Gastroesophageal sphincter (tissue), 4 donors: ENCODE data around the gene RENBP. TPM values are rescaled to one million over a fixed set of nuclear protein-coding genes. Genes with fewer than 3 reads are reported as not detected.

Experiments
- ATAC-seq: fragments of 150-250 bp; one replicate; pipeline ENCODE4 v1.9.1; 2016; ENCODE audit warnings: mild to moderate bottlenecking, moderate library complexity
- H3K27ac ChIP-seq, 4 donors: fragments of 200-600 bp; sonication (generic) in 3 of 4; 1 replicate in 3 of 4; 2 replicates in 1 of 4; pipeline ENCODE4 v1.5.1; 2016 to 2019
- H3K27me3 ChIP-seq: fragments of 200-600 bp; sonication (generic); one replicate; pipeline ENCODE4 v1.5.1; 2019
- H3K36me3 ChIP-seq, 2 donors: fragments of 200-600 bp; sonication (generic); one replicate each; pipeline ENCODE4 v1.5.1; 2019; ENCODE audit warnings: control low read depth in 1 of 2
- H3K4me1 ChIP-seq, 3 donors: fragments of 200-600 bp; sonication (generic); 1 replicate in 2 of 3; 2 replicates in 1 of 3; pipeline ENCODE4 v1.5.1; 2016 to 2019; ENCODE audit warnings: control low read depth in 2 of 3
- H3K4me3 ChIP-seq, 2 donors: fragments of 200-600 bp; sonication (generic); one replicate each; pipeline ENCODE4 v1.5.1; 2019; ENCODE audit warnings: mild to moderate bottlenecking in 1 of 2, moderate library complexity in 1 of 2
- H3K9me3 ChIP-seq, 3 donors: fragments of 200-600 bp; sonication (generic); one replicate each; pipeline ENCODE4 v1.5.1; 2017 to 2019; ENCODE audit warnings: control low read depth in 2 of 3
- EP300 ChIP-seq: sonication (generic); formaldehyde crosslinking; IDR thresholded peaks from one replicate; pipeline ENCODE4 v1.6.1; 2017; ENCODE audit warnings: antibody characterized with exemption, mild to moderate bottlenecking
- POLR2A ChIP-seq, 2 donors: fragments of 450-650 bp; IDR thresholded peaks; one replicate each; pipeline ENCODE4 v1.6.1; 2017; ENCODE audit warnings: antibody characterized with exemption in 2 of 2, mild to moderate bottlenecking in 2 of 2, moderate library complexity in 1 of 2
- POLR2AphosphoS5 ChIP-seq: sonication (generic); formaldehyde crosslinking; IDR thresholded peaks from one replicate; pipeline ENCODE4 v1.6.1; 2017; ENCODE audit warnings: antibody characterized with exemption
- WGBS, 2 donors: methylation state at CpG; one replicate each; pipeline ENCODE4 v1.1.5; 2018; ENCODE audit warnings: low coverage in 1 of 2; 5-methylcytosine and 5-hydroxymethylcytosine counted together
- total RNA-seq, 4 donors: library from RNA; depleted of rRNA; stranded (reverse); fragments of >200 nt; gene quantifications; one replicate each; pipeline ENCODE4 v1.1.0, GENCODE V29; 2016
- TF ChIP-seq, protein P1 (sequence below), 4 experiments: fragments of 200-600 bp in 2 of 4; fragments of 450-650 bp in 2 of 4; sonication (generic) in 1 of 4; IDR thresholded peaks; one replicate each; pipeline ENCODE4 v1.5.1; 2017 to 2019; ENCODE audit warnings: antibody characterized with exemption in 4 of 4, mild to moderate bottlenecking in 2 of 4, moderate library complexity in 2 of 4

The RENBP gene
- total RNA-seq, 4 donors from 2014 or later = 8.1 to 15.0 (median 12.5) TPM

GRCh38 chrX:153955228-153955732 is 10.8 kb upstream of the RENBP start:
- Histone ChIP-seq H3K27ac (peak overlapping the region in 3 of 4 donors; percentile 48 to 89 (median 86)), H3K27me3 (no peaks in the 10 kb centered on the region), H3K4me1 (peaks cover 0 to 50% (median 0%) of the 10 kb centered on the region in 3 donors), H3K9me3 (no peaks in the 10 kb centered on the region), H3K36me3 (peaks cover 0 to 91% of the 10 kb centered on the region in 2 donors), H3K4me3 (no peak overlapping the region)
- no CpG with 5 or more reads among the region's 12 CpGs for WGBS, 2 donors
- no peak for ATAC-seq
- no peak for TF ChIP-seq POLR2AphosphoS5
- no peak for TF ChIP-seq EP300
- TF ChIP-seq, protein P1, sequence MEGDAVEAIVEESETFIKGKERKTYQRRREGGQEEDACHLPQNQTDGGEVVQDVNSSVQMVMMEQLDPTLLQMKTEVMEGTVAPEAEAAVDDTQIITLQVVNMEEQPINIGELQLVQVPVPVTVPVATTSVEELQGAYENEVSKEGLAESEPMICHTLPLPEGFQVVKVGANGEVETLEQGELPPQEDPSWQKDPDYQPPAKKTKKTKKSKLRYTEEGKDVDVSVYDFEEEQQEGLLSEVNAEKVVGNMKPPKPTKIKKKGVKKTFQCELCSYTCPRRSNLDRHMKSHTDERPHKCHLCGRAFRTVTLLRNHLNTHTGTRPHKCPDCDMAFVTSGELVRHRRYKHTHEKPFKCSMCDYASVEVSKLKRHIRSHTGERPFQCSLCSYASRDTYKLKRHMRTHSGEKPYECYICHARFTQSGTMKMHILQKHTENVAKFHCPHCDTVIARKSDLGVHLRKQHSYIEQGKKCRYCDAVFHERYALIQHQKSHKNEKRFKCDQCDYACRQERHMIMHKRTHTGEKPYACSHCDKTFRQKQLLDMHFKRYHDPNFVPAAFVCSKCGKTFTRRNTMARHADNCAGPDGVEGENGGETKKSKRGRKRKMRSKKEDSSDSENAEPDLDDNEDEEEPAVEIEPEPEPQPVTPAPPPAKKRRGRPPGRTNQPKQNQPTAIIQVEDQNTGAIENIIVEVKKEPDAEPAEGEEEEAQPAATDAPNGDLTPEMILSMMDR (IDR thresholded peaks at IDR 0.05) = no peak
- no peak for TF ChIP-seq POLR2A (IDR thresholded peaks at IDR 0.05)

- no peaks in the 10 kb centered on the region for H3K27me3 ChIP-seq
- peak overlapping the region; percentile 83 to 90 (median 88) for H3K27ac ChIP-seq
- ATAC-seq = no peak
- H3K4me3 ChIP-seq = peak overlapping the region in 1 of 2 donors; percentile 44
- H3K9me3 ChIP-seq = no peaks in the 10 kb centered on the region
- peaks cover 0 to 56% (median 0%) of the 10 kb centered on the region in 3 donors for H3K4me1 ChIP-seq
- no CpG with 5 or more reads among the region's 44 CpGs for WGBS, 2 donors
- no peak for TF ChIP-seq POLR2AphosphoS5
- TF ChIP-seq, protein P1 (IDR thresholded peaks at IDR 0.05) = no peak
- TF ChIP-seq POLR2A (IDR thresholded peaks at IDR 0.05) = no peak
- no peak for TF ChIP-seq EP300
- H3K36me3 ChIP-seq = peaks cover 0 to 91% of the 10 kb centered on the region in 2 donors
Observed at GRCh38 chrX:153954558-153955227, 10.2 kb upstream of the RENBP start.

- H3K4me1 ChIP-seq = peaks cover 0 to 63% (median 0%) of the 10 kb centered on the region in 3 donors
- H3K36me3 ChIP-seq = peaks cover 0 to 91% of the 10 kb centered on the region in 2 donors
- TF ChIP-seq POLR2AphosphoS5 = no peak
- TF ChIP-seq, protein P1 (IDR thresholded peaks at IDR 0.05) = peak in 1 of 4 experiments; percentile 3
- peak overlapping the region; percentile 83 to 90 (median 88) for H3K27ac ChIP-seq
- WGBS, 2 donors = 45% methylated on average over 7 of the region's 33 CpGs; no CpG with 5 or more reads in 1 of the 2 donors
- H3K27me3 ChIP-seq = no peaks in the 10 kb centered on the region
- H3K9me3 ChIP-seq = no peaks in the 10 kb centered on the region
- ATAC-seq = no peak
- H3K4me3 ChIP-seq = peak overlapping the region; percentile 23 to 44
Observed at GRCh38 chrX:153953892-153954557, 9.6 kb upstream of the RENBP start.

DNA sequence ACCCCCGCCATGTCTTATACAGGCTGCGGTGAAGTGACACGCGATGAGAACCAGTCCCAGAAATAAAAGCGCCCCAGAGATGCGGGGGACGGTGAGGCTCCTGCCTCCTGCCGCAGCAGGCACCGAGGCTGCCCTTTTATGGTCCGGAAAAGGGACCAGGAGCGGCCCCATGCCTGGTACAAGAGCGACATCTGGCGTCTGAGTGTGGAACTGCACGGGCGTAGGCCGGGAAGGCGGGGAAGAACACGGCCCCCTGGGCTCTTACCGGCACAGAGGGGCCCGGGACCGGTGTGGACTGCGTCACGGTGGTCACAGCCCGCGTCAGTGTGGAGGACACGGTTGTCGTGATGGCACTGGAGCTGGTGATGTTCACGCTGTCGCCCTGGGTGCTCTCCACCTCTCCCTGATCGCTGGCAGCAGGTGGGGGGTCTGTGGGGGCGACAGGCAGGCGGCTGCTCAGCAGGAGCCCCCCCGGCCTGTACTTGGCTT is 8.9 kb upstream of the RENBP start:
- ATAC-seq = peak; percentile 81
- TF ChIP-seq POLR2A (IDR thresholded peaks at IDR 0.05) (peak in 1 of 2 donors; percentile 21), POLR2AphosphoS5 (peak; percentile 53), EP300 (no peak)
- TF ChIP-seq, protein P1 (IDR thresholded peaks at IDR 0.05) = peak in 3 of 4 experiments; percentile 95 to 98 (median 97)
- peaks cover 0 to 69% (median 0%) of the 10 kb centered on the region in 3 donors for H3K4me1 ChIP-seq
- H3K36me3 ChIP-seq = peaks cover 0 to 84% of the 10 kb centered on the region in 2 donors
- H3K27ac ChIP-seq = peak overlapping the region; percentile 83 to 90 (median 88)
- H3K9me3 ChIP-seq = no peaks in the 10 kb centered on the region
- no peaks in the 10 kb centered on the region for H3K27me3 ChIP-seq
- peak overlapping the region; percentile 23 to 44 for H3K4me3 ChIP-seq
- 50% methylated on average over 2 of the region's 33 CpGs; no CpG with 5 or more reads in 1 of the 2 donors for WGBS, 2 donors
